PC-3 (cell line): ENCODE data around the gene TOGARAM2.

Source experiments
- EZH2 ChIP-seq: fragments of 300-600 bp; sonication (generic); IDR thresholded peaks from one replicate; pipeline ENCODE4 v1.6.1; 2017; ENCODE audit warnings: antibody characterized with exemption, mild to moderate bottlenecking, low read length; ENCODE audit not compliant: unreplicated experiment
- EZH2phosphoT487 ChIP-seq: fragments of 300-600 bp; sonication (generic); IDR thresholded peaks from 2 replicates; pipeline ENCODE4 v1.6.1; 2018; ENCODE audit warnings: mild to moderate bottlenecking, antibody characterized with exemption, low read length, borderline replicate concordance
- TF ChIP-seq, protein P1 (sequence below): fragments of 300-600 bp; sonication (generic); conservative IDR thresholded peaks from 2 replicates; pipeline ENCODE4 v1.5.1; 2017; ENCODE audit warnings: antibody characterized with exemption, low read depth, mild to moderate bottlenecking, low read length

DNA sequence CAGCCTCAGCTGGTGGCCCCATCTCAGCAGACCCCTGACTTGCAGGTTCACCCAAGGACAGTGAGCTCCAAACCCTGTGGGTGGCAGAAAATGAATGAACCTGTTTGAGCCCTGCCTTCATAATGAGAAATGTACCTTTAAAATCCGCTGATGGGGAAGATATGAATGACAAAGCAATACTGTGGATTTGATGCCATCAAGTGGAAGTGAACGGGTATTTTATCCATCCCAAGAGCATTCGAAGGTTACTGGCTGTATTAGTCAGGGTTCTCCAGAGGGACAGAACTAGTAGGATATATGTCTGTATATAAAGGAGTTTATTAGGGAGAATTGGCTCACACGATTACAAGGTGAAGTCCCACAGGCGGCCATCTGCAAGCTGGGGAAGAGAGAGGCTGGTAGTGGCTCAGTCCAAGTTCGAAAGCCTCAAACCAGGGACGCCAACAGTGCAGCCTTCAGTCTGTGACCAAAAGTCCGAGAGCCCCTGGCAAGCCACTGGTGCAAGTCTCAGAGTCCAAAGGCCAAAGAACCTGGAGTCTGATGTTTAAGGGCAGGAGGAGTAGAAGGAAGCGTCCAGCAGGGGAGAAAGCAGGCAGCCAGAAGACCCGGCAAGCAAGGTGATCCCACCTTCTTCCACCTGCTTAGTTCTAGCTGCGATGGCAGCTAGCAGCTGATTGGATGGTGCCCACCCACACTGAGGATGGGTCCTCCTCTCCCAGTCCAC, 32.1 kb downstream of the TOGARAM2 start:
- TF ChIP-seq, protein P1, sequence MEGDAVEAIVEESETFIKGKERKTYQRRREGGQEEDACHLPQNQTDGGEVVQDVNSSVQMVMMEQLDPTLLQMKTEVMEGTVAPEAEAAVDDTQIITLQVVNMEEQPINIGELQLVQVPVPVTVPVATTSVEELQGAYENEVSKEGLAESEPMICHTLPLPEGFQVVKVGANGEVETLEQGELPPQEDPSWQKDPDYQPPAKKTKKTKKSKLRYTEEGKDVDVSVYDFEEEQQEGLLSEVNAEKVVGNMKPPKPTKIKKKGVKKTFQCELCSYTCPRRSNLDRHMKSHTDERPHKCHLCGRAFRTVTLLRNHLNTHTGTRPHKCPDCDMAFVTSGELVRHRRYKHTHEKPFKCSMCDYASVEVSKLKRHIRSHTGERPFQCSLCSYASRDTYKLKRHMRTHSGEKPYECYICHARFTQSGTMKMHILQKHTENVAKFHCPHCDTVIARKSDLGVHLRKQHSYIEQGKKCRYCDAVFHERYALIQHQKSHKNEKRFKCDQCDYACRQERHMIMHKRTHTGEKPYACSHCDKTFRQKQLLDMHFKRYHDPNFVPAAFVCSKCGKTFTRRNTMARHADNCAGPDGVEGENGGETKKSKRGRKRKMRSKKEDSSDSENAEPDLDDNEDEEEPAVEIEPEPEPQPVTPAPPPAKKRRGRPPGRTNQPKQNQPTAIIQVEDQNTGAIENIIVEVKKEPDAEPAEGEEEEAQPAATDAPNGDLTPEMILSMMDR = peak; percentile 29; the same call in 1 of the 2 replicates
- no peak for TF ChIP-seq EZH2phosphoT487
- no peak for TF ChIP-seq EZH2
